A549 (cell line): ENCODE results near the gene PRKD3. TPM values are rescaled to one million over a fixed set of nuclear protein-coding genes. Genes with fewer than 3 reads are reported as not detected.

ENCODE experiments used
- ATAC-seq, 2 experiments: fragments of 200-7000 bp in 1 of 2; fragments of >200 bp in 1 of 2; cut with Nextera tagmentation in 1 of 2; cut with Tn5 transposase in 1 of 2; 3 replicates each; pipeline versions ENCODE4 v1.8.0 to v1.9.1; 2018 to 2020; ENCODE audit warnings: mild to moderate bottlenecking in 1 of 2, moderate library complexity in 1 of 2
- CTCF ChIA-PET: fragments of 300-600 bp; sonication (Branson Sonifier 250); formaldehyde crosslinking; extraction: SDS; loops from one replicate; lab custom pipeline; 2021; ENCODE audit warnings: antibody characterized with exemption, inconsistent platforms; lab: Yijun Ruan, JAX
- POLR2A ChIA-PET: fragments of 350-600 bp; formaldehyde crosslinking; extraction: SDS; loops from one replicate; lab custom pipeline; 2021; ENCODE audit warnings: antibody characterized with exemption, inconsistent platforms; lab: Yijun Ruan, JAX
- DNase-seq, 2 experiments: peaks; one replicate each; pipeline versions ENCODE4 v3.0.0 to v3.0.0-alpha.2; 2011 to 2016; ENCODE audit warnings: low read depth in 1 of 2, low spot score in 1 of 2
- FAIRE-seq: peaks from 2 replicates; lab custom pipeline; 2011; peaks lifted over from hg19 to GRCh38; lab: Jason Lieb, UNC
- H3K27ac ChIP-seq, 2 experiments: fragments of >200 bp; sonication (Bioruptor Twin); formaldehyde crosslinking; 3 replicates each; pipeline ENCODE4 v1.5.1; 2016 to 2017
- H3K4me1 ChIP-seq: fragments of >200 bp; sonication (Bioruptor Twin); formaldehyde crosslinking; 3 replicates; pipeline ENCODE4 v1.6.1; 2016
- H3K4me2 ChIP-seq: fragments of >200 bp; sonication (Bioruptor Twin); formaldehyde crosslinking; 3 replicates; pipeline ENCODE4 v1.6.1; 2016
- H3K4me3 ChIP-seq: fragments of >200 bp; sonication (Bioruptor Twin); formaldehyde crosslinking; 3 replicates; pipeline ENCODE4 v1.5.1; 2016
- H3K9me3 ChIP-seq: fragments of >200 bp; sonication (Bioruptor Twin); formaldehyde crosslinking; 3 replicates; pipeline ENCODE4 v1.6.1; 2016
- CBX2 ChIP-seq: fragments of 200-600 bp; sonication (generic); IDR thresholded peaks from 2 replicates; pipeline ENCODE4 v1.6.1; 2016; ENCODE audit warnings: low read depth, mild to moderate bottlenecking, borderline replicate concordance
- CBX8 ChIP-seq: fragments of 200-600 bp; sonication (generic); IDR thresholded peaks from 2 replicates; pipeline ENCODE4 v1.6.1; 2016
- CHD2 ChIP-seq: fragments of 150-350 bp; IDR thresholded peaks from 2 replicates; pipeline ENCODE4 v1.6.1; 2014; ENCODE audit warnings: low read length; ENCODE audit not compliant: partially characterized antibody
- E2F6 ChIP-seq: IDR thresholded peaks from 2 replicates; pipeline ENCODE4 v1.6.1; 2012; ENCODE audit warnings: low read depth, borderline replicate concordance
- ESRRA ChIP-seq: fragments of 150-350 bp; IDR thresholded peaks from 2 replicates; pipeline ENCODE4 v1.6.1; 2014; ENCODE audit warnings: mild to moderate bottlenecking, low read length, borderline replicate concordance
- FOSB ChIP-seq: fragments of 250-450 bp; sonication (Bioruptor Pico); IDR thresholded peaks from 2 replicates; pipeline ENCODE4 v1.5.0; 2020; ENCODE audit warnings: mild to moderate bottlenecking, moderate library complexity
- FOSL2 ChIP-seq, 2 experiments: fragments of 450-650 bp in 1 of 2; fragments of >200 bp in 1 of 2; sonication (Bioruptor Twin) in 1 of 2; formaldehyde crosslinking; IDR thresholded peaks; 2 replicates each; pipeline versions ENCODE4 v1.5.0 to v1.6.1; 2016 to 2020; ENCODE audit warnings: mild to moderate bottlenecking in 1 of 2, moderate library complexity in 1 of 2
- HEYL ChIP-seq: fragments of 250-450 bp; sonication (Bioruptor Pico); IDR thresholded peaks from 2 replicates; pipeline ENCODE4 v1.8.0; 2021; ENCODE audit warnings: mild to moderate bottlenecking, moderate library complexity
- HOXB13 ChIP-seq: fragments of 250-450 bp; sonication (Bioruptor Pico); IDR thresholded peaks from 2 replicates; pipeline ENCODE4 v1.5.0; 2020; ENCODE audit warnings: low read depth, mild to moderate bottlenecking, moderate library complexity
- HOXB5 ChIP-seq: fragments of 250-450 bp; sonication (Bioruptor Pico); IDR thresholded peaks from 2 replicates; pipeline ENCODE4 v1.5.0; 2020; ENCODE audit warnings: mild to moderate bottlenecking, moderate library complexity
- JUN ChIP-seq, 2 experiments: fragments of >200 bp; sonication (Bioruptor Twin); formaldehyde crosslinking; IDR thresholded peaks; 2 replicates in 1 of 2; 3 replicates in 1 of 2; pipeline ENCODE4 v1.6.1; 2016 to 2017
- KDM1A ChIP-seq: fragments of 200-600 bp; sonication (generic); IDR thresholded peaks from 2 replicates; pipeline ENCODE4 v1.6.1; 2016; ENCODE audit warnings: low read depth, mild to moderate bottlenecking
- MAFK ChIP-seq: fragments of 450-650 bp; IDR thresholded peaks from 2 replicates; pipeline ENCODE4 v1.6.1; 2014; ENCODE audit not compliant: partially characterized antibody
- MAX ChIP-seq: IDR thresholded peaks from 2 replicates; pipeline ENCODE4 v1.6.1; 2012
- MYC ChIP-seq: IDR thresholded peaks from 2 replicates; pipeline ENCODE4 v1.6.1; 2012; ENCODE audit warnings: mild to moderate bottlenecking, inconsistent platforms, low read length, improper control_type of control experiment, borderline replicate concordance
- NFE2L2 ChIP-seq: fragments of 150-350 bp; conservative IDR thresholded peaks from 2 replicates; pipeline ENCODE4 v1.6.1; 2014; ENCODE audit warnings: low read length
- NR3C1 ChIP-seq: fragments of >200 bp; sonication (Bioruptor Twin); formaldehyde crosslinking; IDR thresholded peaks from 3 replicates; pipeline ENCODE4 v1.6.1; 2017
- POLR2AphosphoS2 ChIP-seq: conservative IDR thresholded peaks from 2 replicates; pipeline ENCODE4 v1.6.1; 2012; ENCODE audit warnings: low read length, improper control_type of control experiment, inconsistent platforms
- RAD21 ChIP-seq, 2 experiments: fragments of >200 bp in 1 of 2; sonication (Bioruptor Twin) in 1 of 2; formaldehyde crosslinking in 1 of 2; IDR thresholded peaks in 1 of 2; conservative IDR thresholded peaks in 1 of 2; 2 replicates in 1 of 2; 3 replicates in 1 of 2; pipeline ENCODE4 v1.6.1; 2012 to 2018; ENCODE audit warnings: inconsistent platforms in 1 of 2
- RCOR1 ChIP-seq: fragments of 150-350 bp; IDR thresholded peaks from 2 replicates; pipeline ENCODE4 v1.6.1; 2014; ENCODE audit warnings: antibody characterized with exemption, low read length, low read depth
- SREBF2 ChIP-seq: fragments of 450-650 bp; IDR thresholded peaks from 2 replicates; pipeline ENCODE4 v1.6.1; 2014; ENCODE audit warnings: mild to moderate bottlenecking, moderate library complexity
- TP53 ChIP-seq: fragments of 250-450 bp; sonication (Bioruptor Pico); IDR thresholded peaks from 2 replicates; pipeline ENCODE4 v1.5.0; 2021; ENCODE audit warnings: mild to moderate bottlenecking, moderate library complexity
- USF2 ChIP-seq: fragments of 450-650 bp; IDR thresholded peaks from 2 replicates; pipeline ENCODE4 v1.6.1; 2014; ENCODE audit warnings: antibody characterized with exemption
- ZC3H11A ChIP-seq: fragments of 450-650 bp; IDR thresholded peaks from 2 replicates; pipeline ENCODE4 v1.6.1; 2014; ENCODE audit warnings: antibody characterized with exemption, mild to moderate bottlenecking
- WGBS: methylation state at CpG from one replicate; pipeline ENCODE4 v1.1.6; 2017; ENCODE audit errors: missing lambda C conversion rate; 5-methylcytosine and 5-hydroxymethylcytosine counted together
- polyA plus RNA-seq, 4 experiments: library from polyadenylated mRNA; depleted of rRNA in 3 of 4; stranded (reverse); fragments of >200 nt; fragmentation: RNase III in 1 of 4; extraction: RNeasy Plus Mini Kit Qiagen cat#74134 plus additional on column Dnase treatment in 1 of 4; gene quantifications; 2 replicates in 3 of 4; 3 replicates in 1 of 4; pipeline ENCODE4 v1.2.3, GENCODE V29; 2011 to 2017
- TF ChIP-seq, protein P1 (sequence below): fragments of >200 bp; sonication (Bioruptor Twin); formaldehyde crosslinking; IDR thresholded peaks from 3 replicates; pipeline ENCODE4 v1.5.1; 2016
- TF ChIP-seq, protein P2 (sequence below): fragments of 200-600 bp; sonication (generic); IDR thresholded peaks from 2 replicates; pipeline ENCODE4 v1.6.1; 2016; ENCODE audit warnings: antibody characterized with exemption, mild to moderate bottlenecking, moderate library complexity

PRKD3 gene
- polyA plus RNA-seq, 2 of the 4 experiments (the other 2 are of a cell fraction) = 18.2 to 28.9 TPM

- POLR2A ChIA-PET = no interaction called here
- CTCF ChIA-PET = interaction anchor here (1.0 kb wide), 1 partner anchor 40 kb away, joined by 3 read pairs; no protein-coding TSS in a partner anchor
- no peak for DNase-seq
- H3K4me2 ChIP-seq = no peak overlapping the region
- no peaks in the 10 kb centered on the region for H3K9me3 ChIP-seq
- 65% methylated on average over 2 of the region's 2 CpGs for WGBS
- no peak overlapping the region for H3K4me3 ChIP-seq
- H3K27ac ChIP-seq = no peak overlapping the region
- no peaks in the 10 kb centered on the region for H3K4me1 ChIP-seq
- ATAC-seq = no peak
- no peak for FAIRE-seq
- TF ChIP-seq NFE2L2 (no peak), MYC (no peak), ESRRA (no peak), JUN (IDR thresholded peaks at IDR 0.05) (no peak), FOSB (CRISPR knock-in tag) (no peak), MAX (no peak), HOXB13 (no peak), RCOR1 (no peak), CBX8 (no peak), POLR2AphosphoS2 (no peak), TP53 (CRISPR knock-in tag) (no peak), SREBF2 (no peak), FOSL2 (IDR thresholded peaks at IDR 0.05) (no peak), FOSL2 (CRISPR knock-in tag; IDR thresholded peaks at IDR 0.05) (no peak), E2F6 (no peak), RAD21 (conservative IDR thresholded peaks at IDR 0.05 in 1 of 2, IDR thresholded peaks at IDR 0.05 in 1 of 2) (no peak), USF2 (no peak), KDM1A (no peak), MAFK (no peak)
- TF ChIP-seq, protein P1, sequence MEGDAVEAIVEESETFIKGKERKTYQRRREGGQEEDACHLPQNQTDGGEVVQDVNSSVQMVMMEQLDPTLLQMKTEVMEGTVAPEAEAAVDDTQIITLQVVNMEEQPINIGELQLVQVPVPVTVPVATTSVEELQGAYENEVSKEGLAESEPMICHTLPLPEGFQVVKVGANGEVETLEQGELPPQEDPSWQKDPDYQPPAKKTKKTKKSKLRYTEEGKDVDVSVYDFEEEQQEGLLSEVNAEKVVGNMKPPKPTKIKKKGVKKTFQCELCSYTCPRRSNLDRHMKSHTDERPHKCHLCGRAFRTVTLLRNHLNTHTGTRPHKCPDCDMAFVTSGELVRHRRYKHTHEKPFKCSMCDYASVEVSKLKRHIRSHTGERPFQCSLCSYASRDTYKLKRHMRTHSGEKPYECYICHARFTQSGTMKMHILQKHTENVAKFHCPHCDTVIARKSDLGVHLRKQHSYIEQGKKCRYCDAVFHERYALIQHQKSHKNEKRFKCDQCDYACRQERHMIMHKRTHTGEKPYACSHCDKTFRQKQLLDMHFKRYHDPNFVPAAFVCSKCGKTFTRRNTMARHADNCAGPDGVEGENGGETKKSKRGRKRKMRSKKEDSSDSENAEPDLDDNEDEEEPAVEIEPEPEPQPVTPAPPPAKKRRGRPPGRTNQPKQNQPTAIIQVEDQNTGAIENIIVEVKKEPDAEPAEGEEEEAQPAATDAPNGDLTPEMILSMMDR = no peak
- TF ChIP-seq, protein P2, sequence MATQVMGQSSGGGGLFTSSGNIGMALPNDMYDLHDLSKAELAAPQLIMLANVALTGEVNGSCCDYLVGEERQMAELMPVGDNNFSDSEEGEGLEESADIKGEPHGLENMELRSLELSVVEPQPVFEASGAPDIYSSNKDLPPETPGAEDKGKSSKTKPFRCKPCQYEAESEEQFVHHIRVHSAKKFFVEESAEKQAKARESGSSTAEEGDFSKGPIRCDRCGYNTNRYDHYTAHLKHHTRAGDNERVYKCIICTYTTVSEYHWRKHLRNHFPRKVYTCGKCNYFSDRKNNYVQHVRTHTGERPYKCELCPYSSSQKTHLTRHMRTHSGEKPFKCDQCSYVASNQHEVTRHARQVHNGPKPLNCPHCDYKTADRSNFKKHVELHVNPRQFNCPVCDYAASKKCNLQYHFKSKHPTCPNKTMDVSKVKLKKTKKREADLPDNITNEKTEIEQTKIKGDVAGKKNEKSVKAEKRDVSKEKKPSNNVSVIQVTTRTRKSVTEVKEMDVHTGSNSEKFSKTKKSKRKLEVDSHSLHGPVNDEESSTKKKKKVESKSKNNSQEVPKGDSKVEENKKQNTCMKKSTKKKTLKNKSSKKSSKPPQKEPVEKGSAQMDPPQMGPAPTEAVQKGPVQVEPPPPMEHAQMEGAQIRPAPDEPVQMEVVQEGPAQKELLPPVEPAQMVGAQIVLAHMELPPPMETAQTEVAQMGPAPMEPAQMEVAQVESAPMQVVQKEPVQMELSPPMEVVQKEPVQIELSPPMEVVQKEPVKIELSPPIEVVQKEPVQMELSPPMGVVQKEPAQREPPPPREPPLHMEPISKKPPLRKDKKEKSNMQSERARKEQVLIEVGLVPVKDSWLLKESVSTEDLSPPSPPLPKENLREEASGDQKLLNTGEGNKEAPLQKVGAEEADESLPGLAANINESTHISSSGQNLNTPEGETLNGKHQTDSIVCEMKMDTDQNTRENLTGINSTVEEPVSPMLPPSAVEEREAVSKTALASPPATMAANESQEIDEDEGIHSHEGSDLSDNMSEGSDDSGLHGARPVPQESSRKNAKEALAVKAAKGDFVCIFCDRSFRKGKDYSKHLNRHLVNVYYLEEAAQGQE = no peak
- TF ChIP-seq, all 56 proteins: peak for 0
Observed at GRCh38 chr2:37365669-37366068, 41.0 kb upstream of the PRKD3 start.

DNA sequence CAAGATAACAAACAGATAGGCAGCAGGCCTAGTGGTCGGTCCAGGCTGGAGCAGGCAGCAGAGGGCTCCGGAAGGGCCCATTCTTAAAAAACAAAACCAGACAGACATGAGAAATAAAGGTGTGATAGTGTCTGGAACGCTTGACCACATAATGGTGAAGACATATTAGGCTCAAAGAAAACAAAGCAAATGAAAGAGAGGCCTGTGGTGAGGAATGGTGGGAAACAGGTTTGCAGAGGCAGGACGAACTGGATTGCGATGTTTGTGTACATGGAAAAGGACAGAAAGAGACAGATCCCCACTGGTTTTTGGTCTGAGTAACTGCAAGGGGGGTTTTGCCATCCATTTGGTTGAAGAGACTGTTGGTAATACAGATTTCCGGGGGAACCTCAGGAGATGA lies 39.7 kb upstream of the PRKD3 start:
- TF ChIP-seq MAX = no peak
- no peak for TF ChIP-seq CBX8
- no peak for TF ChIP-seq HEYL
- TF ChIP-seq CHD2 = no peak
- TF ChIP-seq MAFK = no peak
- TF ChIP-seq NFE2L2 = no peak
- no peak for TF ChIP-seq CBX2
- TF ChIP-seq POLR2AphosphoS2 = no peak
- TF ChIP-seq ZC3H11A = no peak
- TF ChIP-seq FOSB (CRISPR knock-in tag) = no peak
- TF ChIP-seq, protein P2 = no peak
- TF ChIP-seq NR3C1 = no peak
- no peak for TF ChIP-seq HOXB5 (CRISPR knock-in tag)
- Histone ChIP-seq H3K4me1 (no peaks in the 10 kb centered on the region), H3K4me3 (no peak overlapping the region), H3K27ac (no peak overlapping the region), H3K9me3 (no peaks in the 10 kb centered on the region), H3K4me2 (no peak overlapping the region)
- FAIRE-seq (peak; percentile 36), ATAC-seq (no peak), DNase-seq (no peak)
- ChIA-PET CTCF (interaction anchor here (0.7 to 1.6 kb wide), 3 partner anchors 11 to 513 kb away, joined by 3 to 6 read pairs (median 3); no protein-coding TSS in a partner anchor), POLR2A (no interaction called here)
- 82% methylated on average over 6 of the region's 6 CpGs for WGBS
